IMR-90 (cell line): ENCODE results near the gene SLC8A1.

ENCODE experiments used
- MXI1 ChIP-seq: IDR thresholded peaks from 2 replicates; pipeline ENCODE4 v1.6.1; 2012; ENCODE audit warnings: low read depth, mild to moderate bottlenecking, low read length, moderate library complexity, borderline replicate concordance
- POLR2A ChIP-seq: IDR thresholded peaks from 2 replicates; pipeline ENCODE4 v1.6.1; 2012; ENCODE audit warnings: mild to moderate bottlenecking, low read depth, low read length
- RCOR1 ChIP-seq: IDR thresholded peaks from 2 replicates; pipeline ENCODE4 v1.6.1; 2012; ENCODE audit warnings: mild to moderate bottlenecking, low read length, improper control_type of control experiment; ENCODE audit not compliant: insufficient replicate concordance
- TF ChIP-seq, protein P1 (sequence below): conservative IDR thresholded peaks from 2 replicates; pipeline ENCODE4 v1.5.1; 2012; ENCODE audit warnings: mild to moderate bottlenecking, low read depth, low read length, improper control_type of control experiment

- TF ChIP-seq MXI1, result no peak
- TF ChIP-seq, protein P1, sequence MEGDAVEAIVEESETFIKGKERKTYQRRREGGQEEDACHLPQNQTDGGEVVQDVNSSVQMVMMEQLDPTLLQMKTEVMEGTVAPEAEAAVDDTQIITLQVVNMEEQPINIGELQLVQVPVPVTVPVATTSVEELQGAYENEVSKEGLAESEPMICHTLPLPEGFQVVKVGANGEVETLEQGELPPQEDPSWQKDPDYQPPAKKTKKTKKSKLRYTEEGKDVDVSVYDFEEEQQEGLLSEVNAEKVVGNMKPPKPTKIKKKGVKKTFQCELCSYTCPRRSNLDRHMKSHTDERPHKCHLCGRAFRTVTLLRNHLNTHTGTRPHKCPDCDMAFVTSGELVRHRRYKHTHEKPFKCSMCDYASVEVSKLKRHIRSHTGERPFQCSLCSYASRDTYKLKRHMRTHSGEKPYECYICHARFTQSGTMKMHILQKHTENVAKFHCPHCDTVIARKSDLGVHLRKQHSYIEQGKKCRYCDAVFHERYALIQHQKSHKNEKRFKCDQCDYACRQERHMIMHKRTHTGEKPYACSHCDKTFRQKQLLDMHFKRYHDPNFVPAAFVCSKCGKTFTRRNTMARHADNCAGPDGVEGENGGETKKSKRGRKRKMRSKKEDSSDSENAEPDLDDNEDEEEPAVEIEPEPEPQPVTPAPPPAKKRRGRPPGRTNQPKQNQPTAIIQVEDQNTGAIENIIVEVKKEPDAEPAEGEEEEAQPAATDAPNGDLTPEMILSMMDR, result no peak
- no peak for TF ChIP-seq RCOR1
- no peak for TF ChIP-seq POLR2A
Measured at GRCh38 chr2:40318921-40319320, 133.0 kb downstream of the SLC8A1 start.
